Stimulated activated naive CD8-positive, alpha-beta T cell treated with anti-CD3 and anti-CD28 coated beads, Interleukin-15, Interleukin-2, amounts not matched to agents 100 ng/mL and 50 ng/mL, for 24 hours (primary cell): ENCODE measurements around the gene GRIA4.

Experiments
- H3K27ac Mint-ChIP-seq: one replicate; pipeline ENCODE4 v1.8.0; 2021; ENCODE audit warnings: mild to moderate bottlenecking, mixed read lengths
- H3K27me3 Mint-ChIP-seq: one replicate; pipeline ENCODE4 v1.8.0; 2021; ENCODE audit warnings: mixed read lengths
- H3K36me3 Mint-ChIP-seq: one replicate; pipeline ENCODE4 v1.8.0; 2021; ENCODE audit warnings: low read depth, mixed read lengths
- H3K4me1 Mint-ChIP-seq: one replicate; pipeline ENCODE4 v1.8.0; 2021; ENCODE audit warnings: low read depth, mixed read lengths
- H3K4me3 Mint-ChIP-seq: one replicate; pipeline ENCODE4 v1.8.0; 2021; ENCODE audit warnings: mild to moderate bottlenecking, mixed read lengths
- H3K9me3 Mint-ChIP-seq: one replicate; pipeline ENCODE4 v1.8.0; 2021; ENCODE audit warnings: mixed read lengths

Gene GRIA4

GRCh38 chr11:105670811-105671210 lies 60.9 kb downstream of the GRIA4 start:
- Mint-ChIP-seq H3K36me3 (no peaks in the 10 kb centered on the region), H3K4me1 (no peaks in the 10 kb centered on the region), H3K27me3 (no peaks in the 10 kb centered on the region), H3K4me3 (no peak overlapping the region), H3K9me3 (peaks cover 11% of the 10 kb centered on the region), H3K27ac (no peak overlapping the region)

- Mint-ChIP-seq H3K9me3 (peaks cover 11% of the 10 kb centered on the region), H3K4me3 (no peak overlapping the region), H3K36me3 (no peaks in the 10 kb centered on the region), H3K4me1 (no peaks in the 10 kb centered on the region), H3K27ac (no peak overlapping the region), H3K27me3 (no peaks in the 10 kb centered on the region)
Measured at GRCh38 chr11:105673089-105673488, 63.2 kb downstream of the GRIA4 start.

GRCh38 chr11:105689631-105690030 lies 79.8 kb downstream of the GRIA4 start:
- H3K27ac Mint-ChIP-seq, result no peak overlapping the region
- no peaks in the 10 kb centered on the region for H3K36me3 Mint-ChIP-seq
- H3K9me3 Mint-ChIP-seq, result no peaks in the 10 kb centered on the region
- H3K27me3 Mint-ChIP-seq, result no peaks in the 10 kb centered on the region
- no peaks in the 10 kb centered on the region for H3K4me1 Mint-ChIP-seq
- no peak overlapping the region for H3K4me3 Mint-ChIP-seq

- Mint-ChIP-seq H3K36me3 (no peaks in the 10 kb centered on the region), H3K9me3 (no peaks in the 10 kb centered on the region), H3K4me1 (no peaks in the 10 kb centered on the region), H3K4me3 (no peak overlapping the region), H3K27me3 (no peaks in the 10 kb centered on the region), H3K27ac (no peak overlapping the region)
Measured at GRCh38 chr11:105690467-105690866, 80.6 kb downstream of the GRIA4 start.

GRCh38 chr11:105693075-105693759 lies 83.3 kb downstream of the GRIA4 start:
- no peaks in the 10 kb centered on the region for H3K9me3 Mint-ChIP-seq
- no peak overlapping the region for H3K27ac Mint-ChIP-seq
- no peaks in the 10 kb centered on the region for H3K27me3 Mint-ChIP-seq
- H3K4me3 Mint-ChIP-seq, result no peak overlapping the region
- no peaks in the 10 kb centered on the region for H3K4me1 Mint-ChIP-seq
- H3K36me3 Mint-ChIP-seq, result no peaks in the 10 kb centered on the region

- no peaks in the 10 kb centered on the region for H3K9me3 Mint-ChIP-seq
- no peak overlapping the region for H3K27ac Mint-ChIP-seq
- H3K27me3 Mint-ChIP-seq, result peaks cover under 1% of the 10 kb centered on the region
- no peaks in the 10 kb centered on the region for H3K4me1 Mint-ChIP-seq
- H3K36me3 Mint-ChIP-seq, result no peaks in the 10 kb centered on the region
- H3K4me3 Mint-ChIP-seq, result no peak overlapping the region
Measured at GRCh38 chr11:105696000-105696399, 86.1 kb downstream of the GRIA4 start.

- no peaks in the 10 kb centered on the region for H3K36me3 Mint-ChIP-seq
- peaks cover 6% of the 10 kb centered on the region for H3K27me3 Mint-ChIP-seq
- H3K4me3 Mint-ChIP-seq, result no peak overlapping the region
- H3K27ac Mint-ChIP-seq, result no peak overlapping the region
- H3K9me3 Mint-ChIP-seq, result no peaks in the 10 kb centered on the region
- no peaks in the 10 kb centered on the region for H3K4me1 Mint-ChIP-seq
Measured at GRCh38 chr11:105697291-105697690, 87.4 kb downstream of the GRIA4 start.

GRCh38 chr11:105699203-105699602 lies 89.3 kb downstream of the GRIA4 start:
- H3K4me3 Mint-ChIP-seq, result no peak overlapping the region

GRCh38 chr11:105700271-105700670 lies 90.4 kb downstream of the GRIA4 start:
- Mint-ChIP-seq H3K27ac (no peak overlapping the region), H3K4me3 (no peak overlapping the region), H3K4me1 (no peaks in the 10 kb centered on the region), H3K9me3 (no peaks in the 10 kb centered on the region), H3K27me3 (peaks cover 6% of the 10 kb centered on the region), H3K36me3 (no peaks in the 10 kb centered on the region)

More at GRCh38 chr11:105699203-105699602, 89.3 kb downstream of the GRIA4 start:
- H3K27me3 Mint-ChIP-seq, result peaks cover 6% of the 10 kb centered on the region
- H3K27ac Mint-ChIP-seq, result no peak overlapping the region
- no peaks in the 10 kb centered on the region for H3K9me3 Mint-ChIP-seq
- no peaks in the 10 kb centered on the region for H3K4me1 Mint-ChIP-seq
- H3K36me3 Mint-ChIP-seq, result no peaks in the 10 kb centered on the region

GRCh38 chr11:105701098-105701497 lies 91.2 kb downstream of the GRIA4 start:
- no peak overlapping the region for H3K4me3 Mint-ChIP-seq
- no peaks in the 10 kb centered on the region for H3K9me3 Mint-ChIP-seq
- H3K36me3 Mint-ChIP-seq, result no peaks in the 10 kb centered on the region
- H3K27ac Mint-ChIP-seq, result no peak overlapping the region
- H3K27me3 Mint-ChIP-seq, result peaks cover 6% of the 10 kb centered on the region
- no peaks in the 10 kb centered on the region for H3K4me1 Mint-ChIP-seq

- Mint-ChIP-seq H3K9me3 (no peaks in the 10 kb centered on the region), H3K4me1 (no peaks in the 10 kb centered on the region), H3K27me3 (peaks cover 6% of the 10 kb centered on the region), H3K27ac (no peak overlapping the region), H3K4me3 (no peak overlapping the region), H3K36me3 (no peaks in the 10 kb centered on the region)
Measured at GRCh38 chr11:105705786-105706530, 96.1 kb downstream of the GRIA4 start.

- no peak overlapping the region for H3K4me3 Mint-ChIP-seq
- no peak overlapping the region for H3K27ac Mint-ChIP-seq
- H3K27me3 Mint-ChIP-seq, result no peaks in the 10 kb centered on the region
- H3K36me3 Mint-ChIP-seq, result no peaks in the 10 kb centered on the region
- H3K9me3 Mint-ChIP-seq, result no peaks in the 10 kb centered on the region
- H3K4me1 Mint-ChIP-seq, result no peaks in the 10 kb centered on the region
Measured at GRCh38 chr11:105713106-105713505, 103.2 kb downstream of the GRIA4 start.

GRCh38 chr11:105713696-105714095 lies 103.8 kb downstream of the GRIA4 start:
- H3K27me3 Mint-ChIP-seq, result no peaks in the 10 kb centered on the region
- H3K9me3 Mint-ChIP-seq, result no peaks in the 10 kb centered on the region
- H3K4me3 Mint-ChIP-seq, result no peak overlapping the region
- H3K4me1 Mint-ChIP-seq, result no peaks in the 10 kb centered on the region
- H3K27ac Mint-ChIP-seq, result no peak overlapping the region
- no peaks in the 10 kb centered on the region for H3K36me3 Mint-ChIP-seq

- no peak overlapping the region for H3K4me3 Mint-ChIP-seq
- H3K36me3 Mint-ChIP-seq, result no peaks in the 10 kb centered on the region
- H3K27ac Mint-ChIP-seq, result no peak overlapping the region
- no peaks in the 10 kb centered on the region for H3K9me3 Mint-ChIP-seq
- H3K27me3 Mint-ChIP-seq, result no peaks in the 10 kb centered on the region
- no peaks in the 10 kb centered on the region for H3K4me1 Mint-ChIP-seq
Measured at GRCh38 chr11:105718641-105719040, 108.8 kb downstream of the GRIA4 start.

- H3K36me3 Mint-ChIP-seq, result no peaks in the 10 kb centered on the region
- H3K9me3 Mint-ChIP-seq, result no peaks in the 10 kb centered on the region
- no peaks in the 10 kb centered on the region for H3K27me3 Mint-ChIP-seq
- no peak overlapping the region for H3K27ac Mint-ChIP-seq
- no peaks in the 10 kb centered on the region for H3K4me1 Mint-ChIP-seq
- H3K4me3 Mint-ChIP-seq, result no peak overlapping the region
Measured at GRCh38 chr11:105719073-105719822, 109.4 kb downstream of the GRIA4 start.
